B cell (primary cell): ENCODE results near the gene RBM4B. TPM values are rescaled to one million over a fixed set of nuclear protein-coding genes. Genes with fewer than 3 reads are reported as not detected.

ENCODE experiments used
- ATAC-seq: fragments of 200-7000 bp; cut with Tn5 transposase; one replicate; pipeline ENCODE4 v1.10.0; 2021; ENCODE audit warnings: low read depth, mild to moderate bottlenecking, moderate number of reproducible peaks, moderate library complexity
- CTCF ChIA-PET: fragments of 350-600 bp; sonication (Branson Sonifier 250); formaldehyde crosslinking; loops from one replicate; lab custom pipeline; 2021; ENCODE audit warnings: antibody characterized with exemption, inconsistent platforms; lab: Charles Lee
- POLR2A ChIA-PET: fragments of 350-600 bp; sonication (Branson Sonifier 250); formaldehyde crosslinking; loops from one replicate; lab custom pipeline; 2021; ENCODE audit warnings: antibody characterized with exemption; lab: Charles Lee
- DNase-seq: peaks from one replicate; pipeline ENCODE4 v3.0.0; 2013
- H2AFZ ChIP-seq: 2 replicates; pipeline ENCODE4 v1.6.1; 2012; ENCODE audit warnings: mild to moderate bottlenecking, low read depth, low read length; ENCODE audit not compliant: insufficient read depth, poor library complexity, severe bottlenecking
- H3K27ac ChIP-seq, 2 donors: 1 replicate in 1 of 2; 2 replicates in 1 of 2; pipeline ENCODE4 v1.5.1; 2012 to 2013; ENCODE audit warnings: low read length in 2 of 2, mild to moderate bottlenecking in 2 of 2, moderate library complexity in 1 of 2
- H3K27me3 ChIP-seq, 4 experiments: fragments of 200-600 bp in 1 of 4; sonication (generic) in 1 of 4; replicated peaks in 1 of 4; 1 replicate in 2 of 4; 2 replicates in 2 of 4; pipeline versions ENCODE4 v1.6.1 to v1.7.0; 2013 to 2016; ENCODE audit warnings: low read length in 3 of 4, mild to moderate bottlenecking in 2 of 4, mixed read lengths in 1 of 4, moderate library complexity in 1 of 4; ENCODE audit not compliant: insufficient read depth in 4 of 4, control insufficient read depth in 3 of 4; ENCODE audit errors: control extremely low read depth in 1 of 4
- H3K36me3 ChIP-seq, 2 experiments: replicated peaks in 1 of 2; 1 replicate in 1 of 2; 2 replicates in 1 of 2; pipeline versions ENCODE4 v1.6.1 to v1.7.1; 2013; ENCODE audit warnings: low read length in 1 of 2; ENCODE audit not compliant: insufficient read depth in 2 of 2, control insufficient read depth in 1 of 2; ENCODE audit errors: control extremely low read depth in 1 of 2, extremely low read depth in 1 of 2
- H3K4me1 ChIP-seq, 2 donors: fragments of 200-600 bp in 1 of 2; sonication (generic) in 1 of 2; 1 replicate in 1 of 2; 2 replicates in 1 of 2; pipeline versions ENCODE4 v1.5.1 to v1.6.1; 2013 to 2017; ENCODE audit warnings: low read length in 2 of 2; ENCODE audit not compliant: control insufficient read depth in 2 of 2, insufficient read depth in 2 of 2
- H3K4me2 ChIP-seq: replicated peaks from 2 replicates; pipeline ENCODE3; 2012; ENCODE audit warnings: mild to moderate bottlenecking, low read depth, low read length; ENCODE audit not compliant: poor library complexity, severe bottlenecking
- H3K4me3 ChIP-seq, 5 experiments: fragments of 200-600 bp in 1 of 5; sonication (generic) in 1 of 5; 1 replicate in 3 of 5; 2 replicates in 2 of 5; pipeline versions ENCODE4 v1.5.1 to v1.7.0; 2011 to 2016; ENCODE audit warnings: low read length in 4 of 5, mild to moderate bottlenecking in 4 of 5, low read depth in 2 of 5, control low read depth in 1 of 5, moderate library complexity in 1 of 5; ENCODE audit not compliant: insufficient read depth in 1 of 5; ENCODE audit errors: control extremely low read depth in 1 of 5, extremely low read depth in 1 of 5
- H3K79me2 ChIP-seq: fragments of 200-600 bp; sonication (generic); one replicate; pipeline ENCODE4 v1.6.0; 2016; ENCODE audit warnings: low read length; ENCODE audit not compliant: control insufficient read depth, insufficient read depth
- H3K9ac ChIP-seq: fragments of 200-600 bp; sonication (generic); 2 replicates; pipeline ENCODE4 v1.6.1; 2017; ENCODE audit warnings: mild to moderate bottlenecking, low read length, moderate library complexity
- H3K9me3 ChIP-seq, 3 donors: one replicate each; pipeline versions ENCODE4 v1.6.1 to v1.7.1; 2013; ENCODE audit warnings: low read length in 2 of 3; ENCODE audit not compliant: control insufficient read depth in 2 of 3, insufficient read depth in 1 of 3; ENCODE audit errors: control extremely low read depth in 1 of 3
- H4K20me1 ChIP-seq: 2 replicates; pipeline ENCODE4 v1.6.0; 2012; ENCODE audit warnings: mild to moderate bottlenecking, low read length; ENCODE audit not compliant: insufficient read depth, control insufficient read depth, poor library complexity, severe bottlenecking
- H3K27ac Mint-ChIP-seq: one replicate; pipeline ENCODE4 v1.8.0; 2021; ENCODE audit warnings: mixed read lengths
- H3K27me3 Mint-ChIP-seq: one replicate; pipeline ENCODE4 v1.8.0; 2021; ENCODE audit warnings: mixed read lengths
- H3K4me1 Mint-ChIP-seq: one replicate; pipeline ENCODE4 v1.8.0; 2021; ENCODE audit warnings: mixed read lengths
- H3K4me3 Mint-ChIP-seq: one replicate; pipeline ENCODE4 v1.8.0; 2021; ENCODE audit warnings: mixed read lengths
- H3K9me3 Mint-ChIP-seq: one replicate; pipeline ENCODE4 v1.8.0; 2022; ENCODE audit warnings: mixed read lengths; ENCODE audit not compliant: insufficient read depth
- CTCF ChIP-seq: fragments of 200-600 bp; IDR thresholded peaks from one replicate; pipeline ENCODE4 v1.8.0; 2022; ENCODE audit warnings: antibody characterized with exemption, mild to moderate bottlenecking
- EZH2 ChIP-seq: IDR thresholded peaks from 2 replicates; pipeline ENCODE4 v1.6.1; 2012; ENCODE audit warnings: borderline replicate concordance, low read depth, mild to moderate bottlenecking, moderate library complexity, low read length; ENCODE audit not compliant: insufficient read depth, poor library complexity, severe bottlenecking
- WGBS: methylation state at CpG from one replicate; pipeline ENCODE4 v1.1.5; 2013; ENCODE audit warnings: missing lambda C conversion rate; ENCODE audit not compliant: insufficient coverage; 5-methylcytosine and 5-hydroxymethylcytosine counted together
- intact Hi-C: fragments of 100-400 bp; cut with micrococcal nuclease; formaldehyde crosslinking; loops from one replicate; pipeline ENCODE4 v1.10.0; 2022
- polyA plus RNA-seq: library from polyadenylated mRNA; depleted of rRNA; stranded (reverse); fragments of >200 nt; gene quantifications from 2 replicates; pipeline ENCODE4 v1.2.3, GENCODE V29; 2012
- total RNA-seq, 2 donors: library from RNA; stranded (reverse); fragments of 120-200 nt in 1 of 2; gene quantifications; 1 replicate in 1 of 2; 2 replicates in 1 of 2; pipeline versions ENCODE4 v1.2.3 to v1.2.4, GENCODE V29; 2013 to 2022

The RBM4B gene
- total and polyA plus RNA-seq, 2 donors (not counting 1 experiment from before 2014, with no cell fraction given): 33.2 to 61.3 TPM

DNA sequence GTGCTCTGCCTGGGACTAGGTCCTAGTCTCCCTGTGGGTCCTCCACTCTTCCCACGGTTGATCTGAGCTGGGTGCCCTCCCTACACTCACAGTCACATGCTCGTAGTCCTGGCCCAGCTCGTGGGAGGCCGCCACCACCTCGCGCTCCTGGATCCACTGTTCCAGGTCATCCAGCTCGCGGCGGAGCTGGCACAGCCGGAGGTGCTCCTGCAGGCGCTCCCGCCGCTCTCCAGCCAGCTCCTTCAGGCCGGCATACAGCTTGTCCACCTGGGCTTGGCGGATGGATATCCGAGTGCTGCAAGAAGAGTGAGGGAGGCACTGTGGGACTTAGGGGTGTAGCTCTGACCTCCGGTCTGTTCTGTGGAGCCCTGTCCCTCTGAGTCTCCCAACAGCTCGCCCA is 14.8 kb upstream of the RBM4B start:
- Mint-ChIP-seq H3K27ac (no peak overlapping the region), H3K9me3 (no peaks in the 10 kb centered on the region), H3K4me3 (no peak overlapping the region), H3K27me3 (no peaks in the 10 kb centered on the region), H3K4me1 (peaks cover 4% of the 10 kb centered on the region)
- Histone ChIP-seq H3K4me2 (no peak overlapping the region), H3K9ac (no peak overlapping the region), H3K79me2 (no peaks in the 10 kb centered on the region), H4K20me1 (no peaks in the 10 kb centered on the region), H3K36me3 (no peaks in the 10 kb centered on the region), H3K27ac (no peak overlapping the region), H3K9me3 (no peaks in the 10 kb centered on the region), H3K4me3 (no peak overlapping the region), H2AFZ (no peak overlapping the region), H3K4me1 (peaks cover 3 to 5% of the 10 kb centered on the region in 2 donors), H3K27me3 (no peaks in the 10 kb centered on the region)
- intact Hi-C loops: no loop called here
- ChIA-PET CTCF (interaction anchor here (0.6 to 10.4 kb wide), 3 partner anchors 116 to 886 kb away, joined by 3 to 182 read pairs (median 4); no protein-coding TSS in a partner anchor), POLR2A (interaction anchor here (2.4 kb wide), 1 partner anchor 142 kb away, joined by 6 read pairs; no protein-coding TSS in a partner anchor)
- DNase-seq (no peak), ATAC-seq (no peak)
- 94% methylated on average over 18 of the region's 18 CpGs for WGBS
- no peak for TF ChIP-seq EZH2

DNA sequence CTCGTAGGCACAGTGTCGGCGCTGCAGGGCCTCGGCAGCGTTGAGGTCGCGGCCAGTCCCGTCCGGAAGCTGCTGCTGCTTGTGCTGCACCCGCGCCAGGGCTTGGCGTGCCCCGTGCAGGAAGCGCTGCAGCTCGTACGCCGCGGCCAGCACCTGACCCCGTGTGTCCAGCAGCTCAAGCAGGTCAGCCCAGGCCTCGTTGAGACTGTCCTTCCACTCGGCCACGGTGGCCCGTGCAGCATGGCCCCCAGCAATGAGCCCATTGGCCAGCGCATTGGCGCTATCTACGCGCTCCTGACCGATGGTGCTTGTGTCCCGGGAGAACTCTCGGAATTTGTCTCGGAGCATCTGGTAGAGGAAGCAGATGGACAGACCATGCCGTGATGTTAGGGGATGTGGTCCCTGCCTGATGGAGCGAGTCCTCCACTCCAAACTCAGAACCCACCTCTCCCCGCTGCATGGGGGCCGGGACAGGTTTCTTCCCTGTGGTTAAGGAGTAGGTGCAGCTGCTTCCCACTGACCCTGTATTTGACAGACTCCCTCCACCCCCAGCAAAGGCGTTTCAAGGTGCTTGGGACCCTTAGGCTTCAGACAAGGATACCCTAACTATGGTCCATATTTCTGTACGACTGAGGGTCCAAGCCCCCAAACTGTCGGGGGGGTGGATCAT is 13.8 kb upstream of the RBM4B start:
- ChIA-PET CTCF (interaction anchor here (1.1 to 10.4 kb wide), 3 partner anchors 13 to 141 kb away, joined by 3 to 182 read pairs (median 4); no protein-coding TSS in a partner anchor), POLR2A (interaction anchor here (0.6 to 0.7 kb wide), 2 partner anchors 32 to 93 kb away, joined by 3 to 6 read pairs; no protein-coding TSS in a partner anchor)
- Histone ChIP-seq H2AFZ (no peak overlapping the region), H4K20me1 (no peaks in the 10 kb centered on the region), H3K4me1 (peaks cover 3 to 5% of the 10 kb centered on the region in 2 donors), H3K4me3 (no peak overlapping the region), H3K79me2 (no peaks in the 10 kb centered on the region), H3K27me3 (no peaks in the 10 kb centered on the region), H3K27ac (no peak overlapping the region), H3K9me3 (no peaks in the 10 kb centered on the region), H3K4me2 (no peak overlapping the region), H3K36me3 (no peaks in the 10 kb centered on the region), H3K9ac (no peak overlapping the region)
- intact Hi-C loops: no loop called here
- no peak for ATAC-seq
- H3K4me3 Mint-ChIP-seq: no peak overlapping the region
- no peaks in the 10 kb centered on the region for H3K27me3 Mint-ChIP-seq
- no peaks in the 10 kb centered on the region for H3K9me3 Mint-ChIP-seq
- TF ChIP-seq CTCF: no peak
- TF ChIP-seq EZH2: no peak
- no peak for DNase-seq
- 96% methylated on average over 27 of the region's 38 CpGs for WGBS
- no peak overlapping the region for H3K27ac Mint-ChIP-seq
- H3K4me1 Mint-ChIP-seq: peaks cover 4% of the 10 kb centered on the region
